ENCODE measurements around the gene TCFL5. TPM values are rescaled to one million over a fixed set of nuclear protein-coding genes. Genes with fewer than 3 reads are reported as not detected.

TCFL5 gene
- total RNA-seq, 4 donors from 2014 or later: 5.2 to 8.4 (median 7.2) TPM

- TF ChIP-seq POLR2A (IDR thresholded peaks at IDR 0.05) (no peak), CTCF (IDR thresholded peaks at IDR 0.05) (peak in 4 of 6 experiments; percentile 17 to 35 (median 30))
- no peaks in the 10 kb centered on the region for H3K27me3 ChIP-seq
- no peaks in the 10 kb centered on the region for H3K9me3 ChIP-seq
- peaks cover 0 to 18% (median 0%) of the 10 kb centered on the region in 3 donors for H3K4me1 ChIP-seq
- intact Hi-C loops (cut with DNase I): no loop called here
- no peak overlapping the region for H3K27ac ChIP-seq
- H3K36me3 ChIP-seq: peaks cover 48 to 100% (median 81%) of the 10 kb centered on the region in 3 donors
- 63 to 70% methylated on average over 12 to 13 of the region's 16 CpGs for WGBS, 2 donors
- H3K4me3 ChIP-seq: no peak overlapping the region
- no peak for DNase-seq
Observed at GRCh38 chr20:62907384-62908317, 46.0 kb upstream of the TCFL5 start.

- intact Hi-C loops (cut with DNase I): no loop called here
- WGBS, 2 donors: 88 to 92% methylated on average over 27 to 31 of the region's 31 CpGs
Observed at GRCh38 chr20:62906647-62907375, 45.2 kb upstream of the TCFL5 start.

GRCh38 chr20:62906209-62906608 is 44.6 kb upstream of the TCFL5 start:
- H3K27me3 ChIP-seq: no peaks in the 10 kb centered on the region
- WGBS, 2 donors: 91 to 92% methylated on average over 9 to 15 of the region's 16 CpGs
- DNase-seq: no peak
- H3K4me1 ChIP-seq: peaks cover 0 to 13% (median 0%) of the 10 kb centered on the region in 3 donors
- H3K9me3 ChIP-seq: no peaks in the 10 kb centered on the region
- no peak overlapping the region for H3K27ac ChIP-seq
- H3K4me3 ChIP-seq: no peak overlapping the region
- intact Hi-C loops (cut with DNase I): no loop called here
- H3K36me3 ChIP-seq: peaks cover 38 to 100% (median 74%) of the 10 kb centered on the region in 3 donors
- TF ChIP-seq CTCF (IDR thresholded peaks at IDR 0.05): no peak
- no peak for TF ChIP-seq POLR2A (IDR thresholded peaks at IDR 0.05)

More at GRCh38 chr20:62906647-62907375, 45.2 kb upstream of the TCFL5 start:
- no peak for DNase-seq
- Histone ChIP-seq H3K4me3 (no peak overlapping the region), H3K36me3 (peaks cover 44 to 100% (median 79%) of the 10 kb centered on the region in 3 donors), H3K27me3 (no peaks in the 10 kb centered on the region), H3K9me3 (no peaks in the 10 kb centered on the region), H3K27ac (no peak overlapping the region), H3K4me1 (peaks cover 0 to 9% (median 0%) of the 10 kb centered on the region in 3 donors)
- TF ChIP-seq CTCF (IDR thresholded peaks at IDR 0.05) (no peak), POLR2A (IDR thresholded peaks at IDR 0.05) (no peak)

GRCh38 chr20:62905536-62906117 is 44.0 kb upstream of the TCFL5 start:
- peaks cover 0 to 19% (median under 1%) of the 10 kb centered on the region in 3 donors for H3K4me1 ChIP-seq
- H3K9me3 ChIP-seq: no peaks in the 10 kb centered on the region
- intact Hi-C loops (cut with DNase I): no loop called here
- H3K27ac ChIP-seq: no peak overlapping the region
- H3K4me3 ChIP-seq: no peak overlapping the region
- 88 to 89% methylated on average over 17 of the region's 17 CpGs for WGBS, 2 donors
- H3K36me3 ChIP-seq: peaks cover 32 to 98% (median 69%) of the 10 kb centered on the region in 3 donors
- TF ChIP-seq POLR2A (IDR thresholded peaks at IDR 0.05): no peak
- TF ChIP-seq CTCF (IDR thresholded peaks at IDR 0.05): no peak
- H3K27me3 ChIP-seq: no peaks in the 10 kb centered on the region
- DNase-seq: no peak

Data from esophagus squamous epithelium (tissue), 5 donors.